ENCODE measurements around the gene MGAT5. TPM values are rescaled to one million over a fixed set of nuclear protein-coding genes. Genes with fewer than 3 reads are reported as not detected.

MGAT5 gene
- total and polyA plus RNA-seq, 4 donors: 3.6 to 53.7 (median 31.3) TPM

- WGBS, 2 donors: 100% methylated on average over 1 of the region's 1 CpG
- Histone ChIP-seq H3K4me1 (ENCODE audit: control insufficient read depth in 5 of 5, insufficient read depth in 5 of 5, low read length in 5 of 5) (peaks cover 5 to 29% (median 11%) of the 10 kb centered on the region in 5 donors), H3K4me3 (no peak overlapping the region), H3K9me3 (ENCODE audit: control insufficient read depth in 4 of 4, insufficient read depth in 3 of 4, low read length in 3 of 4) (no peaks in the 10 kb centered on the region), H3K27ac (ENCODE audit: low read depth in 1 of 2, low read length in 1 of 2) (no peak overlapping the region), H3K36me3 (ENCODE audit: control insufficient read depth in 4 of 4, insufficient read depth in 4 of 4, low read length in 4 of 4) (peaks cover 0 to 12% (median 3%) of the 10 kb centered on the region in 4 donors), H3K27me3 (ENCODE audit: control insufficient read depth in 3 of 3, insufficient read depth in 3 of 3, low read length in 2 of 3) (no peaks in the 10 kb centered on the region), H3K9ac (ENCODE audit: insufficient read depth in 1 of 2, low read length in 2 of 2) (no peak overlapping the region)
- no peak for ATAC-seq (ENCODE audit: insufficient read depth, low FRiP score)
- no peak for TF ChIP-seq CTCF (IDR thresholded peaks at IDR 0.05; ENCODE audit: control extremely low read depth, extremely low read depth)
- no peak for DNase-seq
Observed at GRCh38 chr2:134361648-134362047, 107.8 kb downstream of the MGAT5 start.

- 96% methylated on average over 1 of the region's 1 CpG for WGBS, 2 donors
- no peak for ATAC-seq (ENCODE audit: insufficient read depth, low FRiP score)
Observed at GRCh38 chr2:134362152-134362668, 108.3 kb downstream of the MGAT5 start.

GRCh38 chr2:134362740-134363139 is 108.9 kb downstream of the MGAT5 start:
- no peak for ATAC-seq (ENCODE audit: insufficient read depth, low FRiP score)

More at GRCh38 chr2:134362152-134362668, 108.3 kb downstream of the MGAT5 start:
- Histone ChIP-seq H3K9ac (ENCODE audit: insufficient read depth in 1 of 2, low read length in 2 of 2) (no peak overlapping the region), H3K27me3 (ENCODE audit: control insufficient read depth in 3 of 3, insufficient read depth in 3 of 3, low read length in 2 of 3) (no peaks in the 10 kb centered on the region), H3K9me3 (ENCODE audit: control insufficient read depth in 4 of 4, insufficient read depth in 3 of 4, low read length in 3 of 4) (no peaks in the 10 kb centered on the region), H3K36me3 (ENCODE audit: control insufficient read depth in 4 of 4, insufficient read depth in 4 of 4, low read length in 4 of 4) (peaks cover 0 to 12% (median 4%) of the 10 kb centered on the region in 4 donors), H3K4me3 (no peak overlapping the region), H3K27ac (ENCODE audit: low read depth in 1 of 2, low read length in 1 of 2) (no peak overlapping the region), H3K4me1 (ENCODE audit: control insufficient read depth in 5 of 5, insufficient read depth in 5 of 5, low read length in 5 of 5) (peaks cover 5 to 29% (median 11%) of the 10 kb centered on the region in 5 donors)
- no peak for TF ChIP-seq CTCF (IDR thresholded peaks at IDR 0.05; ENCODE audit: control extremely low read depth, extremely low read depth)
- no peak for DNase-seq

More at GRCh38 chr2:134362740-134363139, 108.9 kb downstream of the MGAT5 start:
- Histone ChIP-seq H3K4me3 (no peak overlapping the region), H3K9ac (ENCODE audit: insufficient read depth in 1 of 2, low read length in 2 of 2) (no peak overlapping the region), H3K9me3 (ENCODE audit: control insufficient read depth in 4 of 4, insufficient read depth in 3 of 4, low read length in 3 of 4) (no peaks in the 10 kb centered on the region), H3K27me3 (ENCODE audit: control insufficient read depth in 3 of 3, insufficient read depth in 3 of 3, low read length in 2 of 3) (no peaks in the 10 kb centered on the region), H3K27ac (ENCODE audit: low read depth in 1 of 2, low read length in 1 of 2) (no peak overlapping the region), H3K36me3 (ENCODE audit: control insufficient read depth in 4 of 4, insufficient read depth in 4 of 4, low read length in 4 of 4) (peaks cover 0 to 12% (median 4%) of the 10 kb centered on the region in 4 donors), H3K4me1 (ENCODE audit: control insufficient read depth in 5 of 5, insufficient read depth in 5 of 5, low read length in 5 of 5) (peaks cover 5 to 32% (median 11%) of the 10 kb centered on the region in 5 donors)
- peak; percentile 24 to 62 (median 26) for DNase-seq
- 82 to 87% methylated on average over 1 of the region's 1 CpG for WGBS, 2 donors
- no peak for TF ChIP-seq CTCF (IDR thresholded peaks at IDR 0.05; ENCODE audit: control extremely low read depth, extremely low read depth)
